CD1c-positive myeloid dendritic cell (primary cell): ENCODE results near the gene CD300LG.
A peak's percentile ranks its signal among the peaks of the same experiment; 100 is the strongest.
"Not testable (repeated sequence)": the region's sequence is repeated elsewhere in the genome, so short reads cannot be mapped to it uniquely, and the experiment has no call there.

Experiments used
- DNase-seq: peaks from one replicate; pipeline ENCODE4 v3.0.0-alpha.2; 2016; ENCODE audit errors: extremely low spot score

Gene CD300LG, protein sequence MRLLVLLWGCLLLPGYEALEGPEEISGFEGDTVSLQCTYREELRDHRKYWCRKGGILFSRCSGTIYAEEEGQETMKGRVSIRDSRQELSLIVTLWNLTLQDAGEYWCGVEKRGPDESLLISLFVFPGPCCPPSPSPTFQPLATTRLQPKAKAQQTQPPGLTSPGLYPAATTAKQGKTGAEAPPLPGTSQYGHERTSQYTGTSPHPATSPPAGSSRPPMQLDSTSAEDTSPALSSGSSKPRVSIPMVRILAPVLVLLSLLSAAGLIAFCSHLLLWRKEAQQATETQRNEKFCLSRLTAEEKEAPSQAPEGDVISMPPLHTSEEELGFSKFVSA

DNA sequence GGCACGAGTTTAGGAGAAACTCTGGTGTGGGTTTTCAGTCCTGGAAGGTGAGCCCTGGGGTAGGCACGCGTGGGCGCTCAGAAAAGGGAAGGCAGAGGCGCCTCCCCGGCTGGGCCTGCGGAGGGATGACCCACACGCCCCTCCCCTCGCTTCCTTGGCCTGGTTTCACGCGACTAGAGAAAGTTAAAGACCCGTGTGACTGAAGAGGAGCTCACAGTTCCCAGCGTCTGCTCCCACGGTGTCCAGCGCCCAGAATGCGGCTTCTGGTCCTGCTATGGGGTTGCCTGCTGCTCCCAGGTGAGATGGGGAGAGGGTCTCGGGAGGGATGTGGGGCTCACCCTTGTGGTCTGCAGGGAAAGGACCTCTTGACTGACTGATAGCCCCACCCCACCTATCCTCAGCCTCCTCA is at the start of gene CD300LG:
CD300LG (plus strand) TSS at position 214 of the 409 bp plus-strand sequence; CDS start at position 255, 41 bp downstream.
- DNase-seq = peak; percentile 75

DNA sequence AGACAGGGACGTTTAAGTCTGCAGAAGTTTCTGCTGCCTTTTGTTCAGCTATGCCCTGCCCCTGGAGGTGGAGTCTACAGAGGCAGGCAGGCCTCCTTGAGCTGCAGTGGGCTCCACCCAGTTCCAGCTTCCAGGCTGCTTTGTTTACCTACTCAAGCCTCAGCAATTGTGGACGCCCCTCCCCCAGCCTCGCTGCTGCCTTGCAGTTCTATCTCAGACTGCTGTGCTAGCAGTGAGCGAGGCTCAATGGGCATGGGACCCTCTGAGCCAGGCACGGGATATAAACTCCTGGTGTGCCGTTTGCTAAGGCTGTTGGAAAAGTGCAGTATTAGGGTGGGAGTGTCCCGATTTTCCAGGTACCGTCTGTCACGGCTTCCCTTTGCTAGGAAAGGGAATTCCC is 49.0 kb upstream of the CD300LG start:
- DNase-seq = not testable (repeated sequence)

DNA sequence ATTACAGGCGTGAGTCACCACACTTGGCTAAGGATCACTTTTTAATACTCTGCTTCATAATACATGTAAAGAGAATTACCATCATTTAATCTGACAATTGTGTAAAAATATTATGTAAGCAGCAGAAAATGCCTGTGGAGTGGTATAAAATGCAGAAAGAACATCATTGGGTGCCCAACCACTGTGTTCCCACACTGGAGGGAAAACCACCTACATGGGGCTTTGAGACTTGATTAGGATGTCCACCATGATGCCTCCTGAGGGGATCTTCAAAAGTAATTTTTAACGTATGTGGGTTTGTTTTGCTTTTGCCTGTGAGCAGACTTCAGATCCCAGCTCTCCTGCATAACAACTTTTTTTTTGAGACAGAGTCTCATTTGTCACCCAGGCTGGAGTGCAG is 47.9 kb upstream of the CD300LG start:
- DNase-seq = no peak

DNA sequence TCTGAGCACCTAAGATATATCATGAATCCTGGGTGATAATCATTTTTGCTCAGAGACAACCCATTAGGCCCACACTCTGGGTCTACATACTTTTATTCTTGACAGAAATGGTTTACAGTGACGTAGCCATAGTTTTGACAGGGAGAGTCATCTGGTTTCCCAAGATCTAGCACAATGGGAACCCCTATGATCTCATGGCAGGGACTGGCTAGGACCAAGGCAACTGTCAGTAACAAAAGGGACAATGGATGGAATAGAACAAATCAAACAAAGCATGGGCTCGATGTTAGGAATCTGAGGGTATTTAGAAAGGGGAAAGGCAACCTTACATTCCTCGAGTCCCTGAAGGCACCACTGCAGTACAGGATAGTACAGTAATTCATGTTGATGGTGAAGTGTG is 46.2 kb upstream of the CD300LG start:
- DNase-seq = no peak

DNA sequence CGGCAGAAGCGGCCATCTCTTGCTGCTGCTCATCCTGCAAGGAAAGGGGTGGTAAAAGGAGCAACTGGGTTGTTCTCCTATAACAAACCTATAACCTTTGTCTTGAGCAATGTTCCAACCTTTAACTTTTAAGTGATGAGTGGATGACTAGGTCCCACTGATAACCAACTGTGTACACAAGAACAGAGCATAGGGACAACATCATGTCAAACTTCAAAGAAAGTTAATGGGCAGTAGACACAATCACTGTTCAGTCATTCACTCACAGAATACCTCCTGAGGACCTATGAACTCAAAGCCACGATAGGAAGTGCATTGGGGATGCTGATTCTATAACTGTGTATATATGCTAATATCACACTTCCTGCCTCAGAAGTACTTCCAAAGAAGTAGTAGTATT is 45.1 kb upstream of the CD300LG start:
- DNase-seq = no peak

DNA sequence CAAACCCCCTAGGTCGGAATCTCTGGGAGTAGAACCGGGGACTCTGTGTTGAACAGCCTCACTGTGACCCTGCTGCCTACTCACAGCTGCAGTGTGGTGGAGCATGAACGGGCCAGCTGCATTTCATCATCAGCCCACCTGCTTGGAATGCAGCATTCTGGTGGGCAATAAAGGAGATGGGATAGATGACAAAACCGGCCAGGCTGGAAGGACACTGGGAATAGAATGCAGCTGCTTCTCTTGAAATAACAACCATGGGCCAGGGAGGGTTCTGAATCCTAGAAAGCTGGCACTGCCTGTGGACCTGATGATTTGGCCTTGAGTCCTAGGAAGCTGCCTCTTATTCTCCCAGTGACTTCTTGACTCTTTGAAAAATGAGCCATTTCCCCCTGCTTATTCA is 43.2 kb upstream of the CD300LG start:
- DNase-seq = no peak

DNA sequence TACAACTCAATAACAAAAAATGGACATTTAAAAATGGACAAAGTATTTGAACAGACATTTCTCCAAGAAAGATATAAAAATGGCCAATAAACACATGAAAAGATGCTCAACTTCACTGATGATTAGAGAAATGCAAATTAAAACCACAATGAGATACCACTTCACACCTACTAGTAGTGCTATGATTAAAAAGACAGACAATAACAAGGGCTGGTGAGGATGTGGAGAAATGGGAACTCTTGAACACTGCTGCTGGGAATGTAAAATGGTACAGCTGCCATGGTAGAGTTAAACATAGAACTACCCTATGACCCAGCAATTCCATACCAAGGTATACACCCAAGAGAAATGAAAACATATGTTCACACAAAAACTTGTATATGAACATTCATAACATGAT is 41.9 kb upstream of the CD300LG start:
- no peak for DNase-seq

DNA sequence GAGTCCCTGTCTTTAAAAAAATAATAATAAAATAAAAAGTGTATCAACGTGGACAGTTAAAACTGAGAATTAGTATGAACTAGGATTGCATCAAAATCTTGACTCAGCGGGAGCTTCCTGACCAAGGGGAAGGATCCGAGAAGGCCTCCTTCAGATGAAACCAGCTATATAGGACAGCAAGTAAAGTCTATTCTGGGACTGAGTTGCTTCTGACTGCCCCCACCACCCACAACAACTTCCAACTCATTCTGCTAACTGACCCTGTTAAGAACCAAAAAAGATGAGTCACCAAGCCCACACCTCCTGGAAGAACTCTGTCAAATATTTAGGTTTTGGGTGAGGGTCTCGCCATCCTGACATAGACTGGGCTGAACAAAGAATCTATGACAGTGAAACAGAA is 38.9 kb upstream of the CD300LG start:
- no peak for DNase-seq

DNA sequence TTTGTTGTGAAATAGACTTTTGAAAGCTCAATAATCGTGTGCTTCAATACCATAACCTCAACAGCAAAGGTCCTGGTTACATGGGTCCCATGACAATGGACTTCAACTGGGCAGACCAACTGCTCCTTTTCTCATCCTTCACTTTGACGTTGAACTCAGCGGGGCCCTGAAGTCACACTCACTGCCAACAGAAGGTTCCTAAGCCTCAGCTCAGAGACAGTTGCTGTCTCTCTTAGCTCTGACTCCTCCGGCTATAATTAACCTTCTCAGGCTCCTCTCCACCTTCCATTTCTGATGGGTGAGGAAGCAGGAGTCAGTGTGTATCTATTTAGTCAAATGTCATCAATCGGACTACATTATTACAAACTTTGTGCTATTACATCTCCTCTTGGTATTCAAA is 37.9 kb upstream of the CD300LG start:
- no peak for DNase-seq

DNA sequence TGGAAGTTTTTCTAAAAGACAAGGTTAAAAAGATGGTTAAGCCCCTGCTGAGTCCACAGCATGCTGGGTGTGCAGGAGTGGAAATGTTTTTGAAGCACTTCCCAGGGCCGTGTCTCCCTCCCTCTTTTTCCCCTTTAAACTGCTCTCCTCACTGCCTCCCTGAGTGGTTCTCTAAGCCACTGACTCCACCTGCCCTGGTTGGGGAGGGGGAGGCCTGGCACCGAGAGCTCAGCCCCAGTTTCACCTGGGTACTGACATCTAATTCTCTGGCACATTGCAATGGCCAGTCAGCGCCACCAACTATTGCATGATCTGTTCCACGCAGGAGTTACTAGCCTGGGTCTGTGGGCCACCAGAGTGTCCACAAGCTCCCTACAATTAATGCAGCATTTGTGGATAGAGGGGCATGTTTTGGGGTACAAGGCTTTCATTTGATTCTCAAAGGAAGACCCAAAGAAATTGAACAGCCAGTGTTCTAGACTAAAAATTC is 36.7 kb upstream of the CD300LG start:
- no peak for DNase-seq

DNA sequence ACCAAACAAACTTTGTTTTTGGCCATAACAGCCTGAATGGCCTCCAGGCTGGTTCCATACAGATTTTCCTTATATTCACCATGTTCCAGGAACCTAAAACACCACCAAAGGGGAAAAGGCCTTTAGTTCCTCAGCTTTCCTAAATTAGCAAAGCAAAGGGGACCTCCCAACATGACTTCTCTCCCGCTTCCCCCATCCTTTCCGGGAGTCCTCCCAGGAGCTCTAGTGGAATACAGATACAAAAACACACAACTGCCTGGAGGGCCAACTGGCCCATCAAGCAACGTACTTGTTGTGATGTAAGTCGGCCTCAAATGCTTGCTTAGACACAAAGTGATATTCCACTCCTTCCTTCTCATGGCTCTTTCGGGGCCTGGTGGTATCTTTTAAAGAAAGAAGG is 36.2 kb upstream of the CD300LG start:
- no peak for DNase-seq

DNA sequence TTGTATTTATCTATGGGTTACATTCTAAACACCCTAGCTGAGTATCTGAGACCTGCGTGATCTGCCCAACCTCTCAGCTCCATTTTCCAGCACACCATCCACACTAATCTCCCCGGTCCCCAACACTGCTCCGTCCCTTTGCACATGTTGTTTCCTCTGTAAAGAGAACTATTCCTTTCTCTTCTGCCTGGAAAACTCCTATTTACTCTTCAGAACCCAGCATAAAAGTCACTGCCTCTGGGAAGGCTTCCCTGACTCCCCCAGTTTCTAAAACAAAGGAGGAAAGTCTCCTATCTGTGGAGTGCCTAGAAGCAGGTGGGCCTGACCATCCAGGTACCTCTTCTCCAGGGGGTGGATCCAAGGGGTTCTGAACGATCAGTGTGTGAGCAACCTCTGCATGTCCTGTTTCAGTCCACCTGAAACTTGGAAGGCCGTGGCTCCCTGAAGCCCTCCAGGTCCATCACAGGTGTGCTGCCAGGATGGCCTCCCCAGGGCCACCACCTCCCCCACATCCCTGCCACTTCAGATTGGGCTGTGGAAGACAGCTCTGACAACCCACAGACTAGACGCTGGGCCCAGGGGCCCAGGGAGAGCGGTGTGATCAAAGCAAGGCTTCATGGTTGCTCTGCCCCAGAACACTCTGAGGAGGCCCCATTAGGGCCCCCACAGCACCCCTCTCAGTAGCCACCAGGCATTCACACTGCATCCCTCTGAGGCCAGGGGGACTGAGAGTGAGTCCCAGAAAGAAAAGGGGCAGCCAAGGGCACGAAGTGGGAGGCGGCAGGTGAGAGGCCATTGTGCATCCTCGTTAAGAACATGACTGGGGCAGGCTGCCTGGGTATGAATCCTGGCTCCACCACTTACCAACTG is 34.3 kb upstream of the CD300LG start:
- DNase-seq = no peak

DNA sequence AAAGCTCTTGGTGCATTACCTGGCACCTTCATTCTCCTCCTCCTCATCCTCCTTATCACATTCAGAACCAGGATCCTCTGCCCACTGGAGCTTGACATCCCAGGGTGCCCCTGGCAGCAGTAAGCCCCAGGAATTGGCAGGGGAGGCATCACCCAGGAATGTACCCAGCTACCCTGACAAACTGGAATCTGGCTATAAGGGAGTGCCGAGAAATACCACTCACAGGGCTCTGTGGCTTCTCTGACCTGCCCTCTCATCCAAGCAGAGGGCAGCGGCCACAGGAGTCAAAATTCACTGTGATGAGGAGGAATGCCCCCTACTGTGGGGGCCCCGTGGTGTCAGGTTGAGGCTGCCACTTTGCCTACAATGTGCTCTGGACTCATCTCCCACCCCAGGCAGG is 33.6 kb upstream of the CD300LG start:
- no peak for DNase-seq

DNA sequence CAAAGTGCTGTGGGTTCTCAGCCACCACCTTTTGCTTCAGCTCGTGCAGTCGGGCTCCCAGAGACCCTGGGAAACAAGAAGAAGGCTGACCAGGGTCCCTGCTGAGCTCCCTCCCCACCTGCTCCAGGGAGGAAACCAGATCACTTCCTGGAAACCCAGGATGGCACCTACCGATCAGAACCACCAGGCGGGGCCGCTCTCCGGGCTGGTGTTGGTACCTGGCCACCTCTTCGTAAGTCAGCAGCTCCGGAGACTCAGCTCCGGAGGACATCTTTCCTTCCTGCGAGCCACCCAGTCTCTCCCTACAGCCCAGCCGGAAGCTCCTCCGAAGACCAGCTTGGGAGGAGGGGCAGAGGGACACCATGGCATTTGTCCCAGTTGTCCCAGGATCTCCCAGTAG is 33.0 kb upstream of the CD300LG start:
- no peak for DNase-seq

DNA sequence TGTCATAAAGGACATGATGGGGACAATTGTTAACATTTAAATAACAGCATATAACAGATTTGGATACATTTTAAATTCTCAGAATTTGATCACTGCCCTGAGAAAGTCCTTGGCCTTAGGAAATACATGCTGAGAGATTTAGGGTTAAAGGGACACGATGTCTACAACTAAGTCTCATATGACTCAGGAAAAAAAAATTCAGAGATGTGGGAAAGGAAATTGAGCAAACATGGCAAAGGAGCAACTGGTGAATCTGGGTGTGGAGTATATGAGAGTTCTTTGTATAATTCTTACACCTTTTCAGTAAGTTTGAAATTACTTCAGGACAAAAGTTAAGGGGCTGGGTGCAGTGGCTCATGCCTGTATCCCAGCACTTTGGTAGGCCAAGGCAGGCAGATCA is 32.3 kb upstream of the CD300LG start:
- DNase-seq = no peak

DNA sequence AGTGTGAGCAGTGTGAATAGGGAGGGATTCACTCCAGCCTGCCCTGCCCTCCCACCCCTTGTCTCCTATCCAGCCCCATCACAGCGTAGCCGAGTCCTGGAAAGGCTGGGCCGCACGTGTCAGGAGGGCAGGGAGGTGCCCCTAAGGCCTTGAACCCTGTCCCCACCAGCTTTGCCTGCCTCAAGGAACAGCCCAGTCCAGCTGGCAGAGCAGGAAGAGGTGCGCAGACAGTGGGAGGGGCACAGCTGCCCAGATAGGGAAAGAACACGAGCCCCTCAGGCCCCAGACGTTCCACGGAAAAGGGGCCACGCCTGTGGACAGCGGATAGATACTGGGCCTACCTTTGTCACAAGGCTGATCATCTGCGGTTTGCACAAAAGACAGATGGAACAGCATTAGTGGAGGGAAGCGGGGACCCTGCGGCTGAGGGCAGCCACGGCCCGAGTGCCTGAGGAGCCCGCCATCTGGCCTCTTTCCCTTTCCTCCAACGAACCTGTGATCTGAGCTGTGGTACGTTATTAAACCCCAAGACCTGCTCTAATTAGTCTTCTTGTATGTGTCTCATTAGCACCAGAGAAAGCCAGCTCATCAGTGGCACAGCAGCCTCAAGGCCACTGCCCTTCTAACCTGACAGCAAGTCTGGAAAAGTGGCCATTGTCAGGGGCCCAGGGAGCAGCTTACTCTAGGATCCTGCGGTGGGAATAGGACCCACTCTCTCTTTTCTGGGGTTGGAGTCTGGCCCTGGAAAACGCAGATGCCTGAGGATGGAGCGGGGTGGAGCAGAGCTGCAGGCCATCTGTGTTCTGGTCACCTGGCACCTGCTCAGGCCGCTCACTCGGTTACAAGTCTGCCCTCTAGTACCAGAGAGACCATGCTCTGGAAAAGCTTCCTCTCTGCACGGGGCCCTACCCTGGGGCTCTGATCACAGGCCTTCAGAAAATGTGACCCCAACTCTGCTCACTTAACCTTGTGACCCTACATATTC is 30.3 kb upstream of the CD300LG start:
- no peak for DNase-seq

DNA sequence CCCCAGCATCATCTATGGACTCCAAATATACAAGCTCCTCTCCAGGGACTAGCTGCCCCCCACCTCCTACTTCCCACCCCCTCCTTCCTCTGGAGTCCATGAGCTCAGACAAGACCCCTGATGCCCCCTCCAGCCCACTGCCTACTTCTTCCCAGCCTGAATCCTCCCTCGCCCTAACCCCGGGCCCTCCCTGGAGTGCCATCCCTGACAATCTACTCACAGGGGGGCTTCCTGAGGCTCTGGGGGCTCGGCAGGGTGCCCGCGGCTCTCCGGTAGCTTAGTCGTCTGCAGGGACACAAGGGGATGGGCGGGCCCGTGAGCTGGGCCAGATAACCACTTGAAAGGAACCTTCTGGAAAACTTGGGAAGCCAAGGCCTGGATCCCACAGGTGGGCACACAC is 29.1 kb upstream of the CD300LG start:
- no peak for DNase-seq

DNA sequence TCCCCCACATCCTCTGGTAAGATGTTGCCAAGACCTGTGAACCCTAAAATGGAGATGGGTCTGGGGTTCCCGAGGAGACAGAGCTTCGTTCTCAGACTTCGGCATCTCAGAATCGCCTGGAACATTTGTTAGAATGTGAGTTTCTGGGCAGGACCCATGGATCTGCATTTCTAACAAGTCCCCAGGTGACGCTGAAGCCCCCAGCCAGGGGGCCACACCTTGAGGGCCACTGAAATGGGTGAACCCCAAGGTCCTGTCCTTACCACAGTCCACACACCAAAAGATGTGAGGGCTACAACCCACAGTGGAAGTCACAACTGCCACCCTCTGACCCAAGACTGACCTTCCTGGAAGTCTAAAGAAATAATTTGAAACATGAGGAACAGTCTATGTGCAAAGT is 28.0 kb upstream of the CD300LG start:
- no peak for DNase-seq

DNA sequence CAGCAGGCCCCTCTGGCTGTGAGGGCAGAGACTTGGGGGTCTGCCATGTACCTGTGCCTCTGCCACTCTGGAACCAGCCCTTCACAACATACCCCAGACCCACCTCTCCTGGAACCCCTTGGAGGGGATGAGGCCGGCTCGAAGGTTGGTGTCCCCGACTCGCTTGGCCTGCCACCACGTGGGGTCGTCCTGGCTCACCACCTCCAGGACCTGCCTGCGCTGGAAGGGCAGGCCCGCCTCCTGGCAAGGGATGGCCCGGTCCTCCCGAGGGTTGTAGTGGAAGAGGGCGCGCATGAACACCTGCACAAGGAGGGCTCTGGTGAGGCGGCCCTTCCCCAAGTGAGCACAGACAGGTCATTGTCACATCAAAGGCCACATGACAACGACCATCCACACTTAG is 26.2 kb upstream of the CD300LG start:
- no peak for DNase-seq

DNA sequence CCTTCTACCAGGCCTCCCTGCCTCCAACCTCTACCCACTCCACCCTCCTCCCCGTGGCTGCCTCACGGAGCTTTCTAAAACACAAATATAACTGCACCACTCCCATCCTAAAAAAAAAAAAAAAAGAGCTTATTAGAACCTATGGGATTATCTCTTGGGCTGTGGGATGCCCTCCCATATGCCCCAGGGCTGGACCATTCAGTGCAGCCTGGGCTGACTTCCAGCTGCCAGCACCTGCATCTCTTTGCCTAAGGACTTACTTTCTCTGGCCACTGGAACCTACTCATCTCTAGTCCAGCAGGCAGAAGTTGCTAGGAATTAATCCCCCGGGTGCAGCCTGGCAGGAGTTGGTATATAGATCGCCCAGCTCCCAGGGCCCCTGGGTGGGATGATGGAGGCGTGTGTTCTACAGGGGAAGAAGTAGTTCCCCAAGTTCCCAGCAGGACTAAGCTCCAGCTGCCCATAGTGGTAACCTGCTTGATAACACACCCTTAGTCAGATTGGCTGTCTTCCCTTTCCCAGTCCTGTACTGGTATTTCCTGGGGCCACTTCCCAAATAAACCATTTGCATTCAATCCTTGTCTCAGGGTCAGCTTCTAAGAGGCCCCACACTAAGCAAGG is 24.3 kb upstream of the CD300LG start:
- no peak for DNase-seq

DNA sequence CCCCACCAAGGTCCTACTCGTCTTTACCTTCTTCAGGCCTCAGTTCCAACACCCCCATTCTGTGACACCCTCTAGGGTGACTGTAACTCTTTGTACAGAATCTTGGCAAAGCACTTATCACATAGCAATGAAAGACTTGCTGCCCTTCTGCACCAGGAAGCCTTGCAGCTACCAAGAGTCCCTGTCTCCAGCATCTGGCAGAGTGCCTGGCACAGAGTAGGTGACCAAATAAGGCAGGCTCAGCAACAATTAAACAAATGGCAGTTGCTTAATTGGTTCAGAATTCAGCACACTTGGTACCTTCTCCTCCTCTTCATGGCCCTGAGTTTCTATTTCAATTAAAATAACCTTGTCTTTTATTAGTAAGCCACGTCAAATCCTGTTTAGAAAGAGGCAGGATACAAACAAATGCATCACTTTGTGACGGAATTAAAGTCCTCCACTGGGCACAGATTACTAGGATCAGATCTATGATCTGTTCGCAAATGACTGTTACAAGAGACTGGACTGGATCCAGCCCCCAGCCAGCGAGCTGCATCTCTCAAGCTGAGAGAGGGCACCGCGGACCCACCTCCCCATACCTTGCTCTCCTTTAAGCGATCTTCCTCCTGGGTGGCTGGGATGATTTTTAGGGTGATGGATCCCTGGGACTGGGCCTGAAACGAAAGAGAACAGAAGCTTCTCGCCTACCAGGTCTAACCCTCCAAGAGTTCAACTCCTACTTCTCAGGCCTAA is 23.5 kb upstream of the CD300LG start:
- DNase-seq = no peak
